ENCODE results near the gene MAN1A1. TPM values are rescaled to one million over a fixed set of nuclear protein-coding genes. Genes with fewer than 3 reads are reported as not detected.
"Not testable (repeated sequence)": the region's sequence is repeated elsewhere in the genome, so short reads cannot be mapped to it uniquely, and the experiment has no call there.

The MAN1A1 gene
- total RNA-seq, 2 donors from 2014 or later, result 24.8 to 35.8 TPM

GRCh38 chr6:119170103-119170446 lies 179.5 kb downstream of the MAN1A1 start:
- H3K9me3 ChIP-seq, result no peaks in the 10 kb centered on the region
- H3K27ac ChIP-seq, result no peak overlapping the region
- DNase-seq (ENCODE audit: low spot score), result no peak
- TF ChIP-seq, protein P1, sequence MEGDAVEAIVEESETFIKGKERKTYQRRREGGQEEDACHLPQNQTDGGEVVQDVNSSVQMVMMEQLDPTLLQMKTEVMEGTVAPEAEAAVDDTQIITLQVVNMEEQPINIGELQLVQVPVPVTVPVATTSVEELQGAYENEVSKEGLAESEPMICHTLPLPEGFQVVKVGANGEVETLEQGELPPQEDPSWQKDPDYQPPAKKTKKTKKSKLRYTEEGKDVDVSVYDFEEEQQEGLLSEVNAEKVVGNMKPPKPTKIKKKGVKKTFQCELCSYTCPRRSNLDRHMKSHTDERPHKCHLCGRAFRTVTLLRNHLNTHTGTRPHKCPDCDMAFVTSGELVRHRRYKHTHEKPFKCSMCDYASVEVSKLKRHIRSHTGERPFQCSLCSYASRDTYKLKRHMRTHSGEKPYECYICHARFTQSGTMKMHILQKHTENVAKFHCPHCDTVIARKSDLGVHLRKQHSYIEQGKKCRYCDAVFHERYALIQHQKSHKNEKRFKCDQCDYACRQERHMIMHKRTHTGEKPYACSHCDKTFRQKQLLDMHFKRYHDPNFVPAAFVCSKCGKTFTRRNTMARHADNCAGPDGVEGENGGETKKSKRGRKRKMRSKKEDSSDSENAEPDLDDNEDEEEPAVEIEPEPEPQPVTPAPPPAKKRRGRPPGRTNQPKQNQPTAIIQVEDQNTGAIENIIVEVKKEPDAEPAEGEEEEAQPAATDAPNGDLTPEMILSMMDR (IDR thresholded peaks at IDR 0.05), result no peak
- no peaks in the 10 kb centered on the region for H3K27me3 ChIP-seq
- H3K36me3 ChIP-seq, result no peaks in the 10 kb centered on the region
- no peaks in the 10 kb centered on the region for H3K4me1 ChIP-seq
- H3K4me3 ChIP-seq, result no peak overlapping the region

DNA sequence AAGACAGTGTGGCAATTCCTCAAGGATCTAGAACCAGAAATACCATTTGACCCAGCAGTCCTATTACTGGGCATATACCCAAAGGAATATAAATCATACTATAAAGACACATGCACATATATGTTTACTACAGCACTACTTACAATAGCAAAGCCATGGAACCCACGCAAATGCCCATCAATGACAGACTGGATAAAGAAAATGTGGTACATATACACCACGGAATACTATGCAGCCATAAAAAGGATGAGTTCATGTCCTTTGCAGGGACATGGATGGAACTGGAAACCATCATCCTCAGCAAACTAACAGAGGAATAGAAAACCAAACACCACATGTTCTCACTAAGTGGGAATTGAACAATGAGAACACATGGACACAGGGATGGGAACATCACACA lies 180.2 kb downstream of the MAN1A1 start:
- not testable (repeated sequence) for DNase-seq (ENCODE audit: low spot score); H3K9me3 ChIP-seq; H3K4me1 ChIP-seq; H3K4me3 ChIP-seq; H3K27me3 ChIP-seq; H3K36me3 ChIP-seq; H3K27ac ChIP-seq

DNA sequence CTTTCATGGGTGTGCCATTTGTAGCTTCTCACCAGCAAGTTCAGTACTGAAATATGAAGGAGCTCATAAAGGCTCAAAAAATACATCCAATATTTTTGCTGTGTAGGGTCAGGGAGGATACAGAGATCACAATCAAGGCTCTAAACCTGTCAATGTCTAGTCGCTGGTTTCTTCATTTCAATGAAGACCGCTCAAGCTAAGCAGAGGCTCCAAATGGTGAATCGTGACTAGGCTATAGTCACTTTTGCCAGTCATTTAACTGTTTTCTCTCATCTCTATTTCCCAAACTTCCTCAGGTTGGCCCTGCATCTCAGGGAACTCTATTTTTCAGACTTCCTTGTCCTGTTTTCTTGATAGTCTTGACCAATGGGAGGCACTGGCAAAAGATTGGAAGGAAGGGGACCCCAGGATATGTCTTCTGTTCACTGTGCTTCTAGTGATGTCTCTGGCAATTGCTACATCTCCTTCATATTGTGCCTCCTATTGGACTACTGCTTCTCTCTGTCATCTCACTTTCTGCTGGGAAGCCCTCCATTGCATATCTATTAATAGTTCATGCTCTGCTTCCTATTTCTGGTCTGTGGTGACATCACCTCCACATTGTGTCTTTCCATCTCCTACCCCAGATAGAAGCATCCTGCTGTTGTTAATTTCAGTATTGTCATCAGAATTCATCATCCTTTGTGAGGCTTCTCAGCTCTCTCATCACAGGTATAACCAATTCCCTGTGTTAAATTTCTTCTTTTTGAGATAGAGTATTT lies 183.4 kb downstream of the MAN1A1 start:
- Histone ChIP-seq H3K4me1 (no peaks in the 10 kb centered on the region), H3K4me3 (no peak overlapping the region), H3K27ac (no peak overlapping the region), H3K9me3 (no peaks in the 10 kb centered on the region), H3K27me3 (no peaks in the 10 kb centered on the region), H3K36me3 (no peaks in the 10 kb centered on the region)
- DNase-seq (ENCODE audit: low spot score), result no peak
- TF ChIP-seq, protein P1 (IDR thresholded peaks at IDR 0.05), result no peak

- Histone ChIP-seq H3K9me3 (no peaks in the 10 kb centered on the region), H3K27me3 (no peaks in the 10 kb centered on the region), H3K27ac (no peak overlapping the region), H3K4me1 (no peaks in the 10 kb centered on the region), H3K4me3 (no peak overlapping the region), H3K36me3 (no peaks in the 10 kb centered on the region)
- DNase-seq (ENCODE audit: low spot score), result no peak
- TF ChIP-seq, protein P1 (IDR thresholded peaks at IDR 0.05), result no peak
These were observed 186.6 kb downstream of the MAN1A1 start for GRCh38 chr6:119163006-119163405.

- no peaks in the 10 kb centered on the region for H3K9me3 ChIP-seq
- DNase-seq (ENCODE audit: low spot score), result no peak
- no peak overlapping the region for H3K4me3 ChIP-seq
- no peak overlapping the region for H3K27ac ChIP-seq
- TF ChIP-seq, protein P1 (IDR thresholded peaks at IDR 0.05), result no peak
- no peaks in the 10 kb centered on the region for H3K36me3 ChIP-seq
- no peaks in the 10 kb centered on the region for H3K27me3 ChIP-seq
- peaks cover 0 to 3% of the 10 kb centered on the region in 2 donors for H3K4me1 ChIP-seq
These were observed 187.3 kb downstream of the MAN1A1 start for GRCh38 chr6:119162134-119162775.

DNA sequence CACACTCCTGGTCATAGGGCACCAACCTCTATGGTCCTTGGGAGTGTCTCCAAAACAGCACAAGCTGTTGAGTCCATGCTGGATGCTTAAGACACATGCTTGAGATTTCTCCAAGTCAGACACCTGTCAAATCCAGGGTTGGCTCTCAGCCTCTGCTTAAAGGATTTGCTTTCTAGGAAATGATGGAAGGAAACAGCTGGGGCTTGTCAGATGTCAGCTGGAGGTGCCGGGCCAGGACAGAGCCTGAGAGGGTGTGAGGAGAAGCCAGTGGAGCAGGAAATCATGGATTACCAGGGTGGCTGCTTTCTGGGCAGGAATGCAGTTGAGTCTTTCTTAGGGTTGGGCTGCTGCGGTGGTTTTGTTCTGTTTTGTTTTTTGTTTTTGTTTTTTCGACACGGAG lies 188.1 kb downstream of the MAN1A1 start:
- no peak for DNase-seq (ENCODE audit: low spot score)
- no peaks in the 10 kb centered on the region for H3K36me3 ChIP-seq
- H3K9me3 ChIP-seq, result no peaks in the 10 kb centered on the region
- H3K4me3 ChIP-seq, result no peak overlapping the region
- H3K27me3 ChIP-seq, result no peaks in the 10 kb centered on the region
- H3K4me1 ChIP-seq, result peaks cover 0 to 6% of the 10 kb centered on the region in 2 donors
- TF ChIP-seq, protein P1 (IDR thresholded peaks at IDR 0.05), result no peak
- no peak overlapping the region for H3K27ac ChIP-seq

Measured in right atrium auricular region (tissue), 2 donors.